ENCODE measurements around the gene TNS2. TPM values are rescaled to one million over a fixed set of nuclear protein-coding genes. Genes with fewer than 3 reads are reported as not detected.

Gene TNS2
- total RNA-seq, 2 experiments from 2014 or later = 2.3 to 3.0 TPM

DNA sequence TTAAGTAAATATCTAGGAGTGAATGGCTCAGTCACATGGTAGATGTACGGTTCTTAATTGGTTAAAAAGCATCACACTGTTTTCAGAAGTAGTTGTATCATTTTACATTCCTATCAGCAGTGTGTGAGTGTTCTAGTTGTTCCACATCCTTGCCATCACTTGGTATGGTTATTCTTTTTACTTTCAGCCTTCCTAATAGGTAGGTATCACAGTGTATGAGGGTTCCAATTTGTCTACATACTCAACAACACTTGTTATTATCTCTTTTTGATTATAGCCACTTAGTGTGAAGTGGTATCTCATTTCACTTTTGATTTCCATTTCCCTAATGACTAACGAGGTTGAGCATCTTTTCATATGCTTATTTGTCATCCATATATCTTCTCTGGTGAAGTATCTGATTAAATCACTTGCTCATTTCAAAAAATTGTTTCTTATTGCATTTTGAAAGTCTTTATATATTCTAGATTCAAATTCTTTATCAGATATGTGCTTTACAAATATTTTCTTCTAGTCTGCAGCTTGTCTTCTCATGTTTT lies 32.8 kb downstream of the TNS2 start:
- Mint-ChIP-seq H3K36me3 (ENCODE audit: low read depth) (peaks cover 16% of the 10 kb centered on the region), H3K9me3 (no peaks in the 10 kb centered on the region), H3K4me3 (peak overlapping the region; percentile 38), H3K27me3 (peaks cover 5% of the 10 kb centered on the region), H3K27ac (no peak overlapping the region), H3K4me1 (ENCODE audit: low read depth) (peaks cover 17% of the 10 kb centered on the region)
- H3K4me3 ChIP-seq (ENCODE audit: low read length) = no peak overlapping the region
- intact Hi-C loops (cut with DNase I, micrococcal nuclease) = no loop called here
- no peaks in the 10 kb centered on the region for H3K27me3 ChIP-seq (ENCODE audit: control insufficient read depth in 1 of 2, insufficient read depth in 2 of 2, low read length in 2 of 2)
- H3K9me3 ChIP-seq (ENCODE audit: control insufficient read depth in 1 of 2, insufficient read depth in 1 of 2, low read length in 2 of 2) = no peaks in the 10 kb centered on the region
- CTCF ChIA-PET = interaction anchor here (0.8 kb wide), 1 partner anchor 15 kb away, joined by 3 read pairs; no protein-coding TSS in a partner anchor
- POLR2A ChIA-PET = no interaction called here
- H3K4me1 ChIP-seq (ENCODE audit: insufficient read depth, low read length) = peaks cover 22% of the 10 kb centered on the region
- ATAC-seq (ENCODE audit: poor library complexity) (no peak), DNase-seq (no peak)
- H3K27ac ChIP-seq (ENCODE audit: low read depth in 1 of 2, low read length in 2 of 2) = no peak overlapping the region
- TF ChIP-seq, protein P1, sequence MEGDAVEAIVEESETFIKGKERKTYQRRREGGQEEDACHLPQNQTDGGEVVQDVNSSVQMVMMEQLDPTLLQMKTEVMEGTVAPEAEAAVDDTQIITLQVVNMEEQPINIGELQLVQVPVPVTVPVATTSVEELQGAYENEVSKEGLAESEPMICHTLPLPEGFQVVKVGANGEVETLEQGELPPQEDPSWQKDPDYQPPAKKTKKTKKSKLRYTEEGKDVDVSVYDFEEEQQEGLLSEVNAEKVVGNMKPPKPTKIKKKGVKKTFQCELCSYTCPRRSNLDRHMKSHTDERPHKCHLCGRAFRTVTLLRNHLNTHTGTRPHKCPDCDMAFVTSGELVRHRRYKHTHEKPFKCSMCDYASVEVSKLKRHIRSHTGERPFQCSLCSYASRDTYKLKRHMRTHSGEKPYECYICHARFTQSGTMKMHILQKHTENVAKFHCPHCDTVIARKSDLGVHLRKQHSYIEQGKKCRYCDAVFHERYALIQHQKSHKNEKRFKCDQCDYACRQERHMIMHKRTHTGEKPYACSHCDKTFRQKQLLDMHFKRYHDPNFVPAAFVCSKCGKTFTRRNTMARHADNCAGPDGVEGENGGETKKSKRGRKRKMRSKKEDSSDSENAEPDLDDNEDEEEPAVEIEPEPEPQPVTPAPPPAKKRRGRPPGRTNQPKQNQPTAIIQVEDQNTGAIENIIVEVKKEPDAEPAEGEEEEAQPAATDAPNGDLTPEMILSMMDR (IDR thresholded peaks at IDR 0.05) = no peak
- H3K36me3 ChIP-seq (ENCODE audit: insufficient read depth, low read length) = no peaks in the 10 kb centered on the region

DNA sequence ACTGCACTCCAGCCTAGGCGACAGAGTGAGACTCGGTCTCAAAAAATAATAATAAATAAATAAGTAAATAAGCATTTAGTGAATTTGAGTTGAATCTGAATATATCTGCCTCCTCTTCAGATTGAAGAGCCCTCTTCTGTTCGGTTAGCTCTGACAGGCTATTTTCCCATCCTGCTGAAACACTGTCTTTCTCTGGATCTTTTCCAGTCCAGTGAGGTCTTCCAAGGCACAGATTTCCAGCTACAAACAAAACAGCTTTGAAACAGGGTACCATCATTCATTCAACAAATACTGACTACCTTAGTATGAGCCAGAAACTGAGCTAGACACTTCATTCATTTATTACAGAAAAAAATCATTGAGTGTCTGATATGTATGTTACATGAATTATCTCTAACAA lies 36.5 kb downstream of the TNS2 start:
- ChIA-PET CTCF (no interaction called here), POLR2A (no interaction called here)
- no peaks in the 10 kb centered on the region for H3K4me1 Mint-ChIP-seq (ENCODE audit: low read depth)
- no peak overlapping the region for H3K27ac ChIP-seq (ENCODE audit: low read depth in 1 of 2, low read length in 2 of 2)
- ATAC-seq (ENCODE audit: poor library complexity) (no peak), DNase-seq (no peak)
- TF ChIP-seq, protein P1 (IDR thresholded peaks at IDR 0.05) = no peak
- no peaks in the 10 kb centered on the region for H3K36me3 Mint-ChIP-seq (ENCODE audit: low read depth)
- H3K9me3 ChIP-seq (ENCODE audit: control insufficient read depth in 1 of 2, insufficient read depth in 1 of 2, low read length in 2 of 2) = no peaks in the 10 kb centered on the region
- H3K27ac Mint-ChIP-seq = no peak overlapping the region
- no peaks in the 10 kb centered on the region for H3K4me1 ChIP-seq (ENCODE audit: insufficient read depth, low read length)
- H3K27me3 Mint-ChIP-seq = peaks cover 23% of the 10 kb centered on the region
- no peak overlapping the region for H3K4me3 ChIP-seq (ENCODE audit: low read length)
- H3K27me3 ChIP-seq (ENCODE audit: control insufficient read depth in 1 of 2, insufficient read depth in 2 of 2, low read length in 2 of 2) = no peaks in the 10 kb centered on the region
- no peaks in the 10 kb centered on the region for H3K36me3 ChIP-seq (ENCODE audit: insufficient read depth, low read length)
- intact Hi-C loops (cut with DNase I, micrococcal nuclease) = no loop called here
- H3K4me3 Mint-ChIP-seq = no peak overlapping the region
- H3K9me3 Mint-ChIP-seq = no peaks in the 10 kb centered on the region

DNA sequence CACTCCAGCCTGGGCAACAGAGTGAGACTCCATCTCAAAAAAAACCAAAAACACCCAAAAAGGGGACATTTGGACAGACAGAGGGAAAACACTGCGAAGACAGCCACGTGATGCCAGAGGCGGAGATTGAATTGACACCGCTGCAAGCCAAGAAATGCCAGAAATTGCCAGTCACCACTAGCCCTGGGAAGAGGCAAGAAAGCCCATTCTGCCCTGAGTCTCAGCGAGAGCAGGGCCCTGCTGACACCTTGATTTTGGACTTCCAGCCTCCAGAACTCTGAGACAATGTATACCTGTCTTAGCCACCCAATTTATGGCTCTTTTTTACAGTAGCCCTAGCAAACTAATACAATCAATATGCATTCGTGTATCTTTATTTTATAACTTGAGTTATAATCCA lies 40.2 kb downstream of the TNS2 start:
- no peak for DNase-seq
- no peaks in the 10 kb centered on the region for H3K4me1 Mint-ChIP-seq (ENCODE audit: low read depth)
- Histone ChIP-seq H3K4me1 (ENCODE audit: insufficient read depth, low read length) (no peaks in the 10 kb centered on the region), H3K27ac (ENCODE audit: low read depth in 1 of 2, low read length in 2 of 2) (no peak overlapping the region), H3K27me3 (ENCODE audit: control insufficient read depth in 1 of 2, insufficient read depth in 2 of 2, low read length in 2 of 2) (no peaks in the 10 kb centered on the region), H3K36me3 (ENCODE audit: insufficient read depth, low read length) (no peaks in the 10 kb centered on the region), H3K4me3 (ENCODE audit: low read length) (no peak overlapping the region), H3K9me3 (ENCODE audit: control insufficient read depth in 1 of 2, insufficient read depth in 1 of 2, low read length in 2 of 2) (no peaks in the 10 kb centered on the region)
- H3K9me3 Mint-ChIP-seq = no peaks in the 10 kb centered on the region
- CTCF ChIA-PET = no interaction called here
- H3K36me3 Mint-ChIP-seq (ENCODE audit: low read depth) = no peaks in the 10 kb centered on the region
- H3K4me3 Mint-ChIP-seq = no peak overlapping the region
- POLR2A ChIA-PET = interaction anchor here (2.2 kb wide), 1 partner anchor 11 kb away, joined by 7 read pairs; the partner anchor contains the start of gene SPRYD3
- H3K27ac Mint-ChIP-seq = no peak overlapping the region
- ATAC-seq (ENCODE audit: poor library complexity) = no peak
- intact Hi-C loops (cut with DNase I, micrococcal nuclease) = no loop called here
- peaks cover 27% of the 10 kb centered on the region for H3K27me3 Mint-ChIP-seq
- TF ChIP-seq, protein P1 (IDR thresholded peaks at IDR 0.05) = no peak
